K562 (cell line): ENCODE data around the gene NKX1-2. TPM values are rescaled to one million over a fixed set of nuclear protein-coding genes. Genes with fewer than 3 reads are reported as not detected.

ENCODE experiments used
- ATAC-seq: fragments of 200-7000 bp; cut with Tn5 transposase; 3 replicates; pipeline ENCODE4 v1.9.1; 2020; ENCODE audit warnings: moderate library complexity
- BruUV-seq: library from RNA; stranded (reverse); fragments of 400-500 nt; replicated peaks from 2 replicates; lab custom pipeline; 2021; lab: Mats Ljungman, UMichigan
- CTCF ChIA-PET: fragments of 300-600 bp; formaldehyde crosslinking; extraction: SDS; loops from one replicate; lab custom pipeline; 2021; ENCODE audit warnings: low intra/inter-chr PET ratio; lab: Yijun Ruan, JAX
- POLR2A ChIA-PET: fragments of 300-600, 350-650 bp; sonication (Branson Sonifier 250); formaldehyde crosslinking; extraction: SDS; loops from one replicate; lab custom pipeline; 2021; ENCODE audit warnings: antibody characterized with exemption, inconsistent platforms; lab: Yijun Ruan, JAX
- DNase-seq, 4 experiments: peaks; one replicate each; pipeline versions ENCODE4 v3.0.0 to v3.0.0-alpha.2; 2011 to 2018; ENCODE audit warnings: low spot score in 3 of 4, mixed read lengths in 3 of 4; ENCODE audit errors: extremely low read depth in 1 of 4
- FAIRE-seq: peaks from 2 replicates; lab custom pipeline; 2011; peaks lifted over from hg19 to GRCh38; lab: Jason Lieb, UNC
- H2AFZ ChIP-seq: 2 replicates; pipeline ENCODE4 v1.6.0; 2011; ENCODE audit warnings: low read depth, low read length, control low read depth, inconsistent platforms
- H3K27ac ChIP-seq: fragments of 200-600 bp; 3 replicates; pipeline ENCODE4 v1.8.0; 2011; ENCODE audit warnings: low read depth, mild to moderate bottlenecking, control low read depth, inconsistent platforms, low read length, moderate library complexity, mixed read lengths; ENCODE audit errors: extremely low read depth
- H3K27me3 ChIP-seq, 2 experiments: fragments of 300-600 bp in 1 of 2; 2 replicates in 1 of 2; 3 replicates in 1 of 2; pipeline versions ENCODE4 v1.6.0 to v1.8.0; 2011; ENCODE audit warnings: inconsistent platforms in 2 of 2, low read length in 2 of 2, mild to moderate bottlenecking in 1 of 2, mixed read lengths in 1 of 2, moderate library complexity in 1 of 2; ENCODE audit not compliant: control insufficient read depth in 2 of 2, insufficient read depth in 2 of 2
- H3K36me3 ChIP-seq: fragments of 300-600 bp; 3 replicates; pipeline ENCODE4 v1.8.0; 2011; ENCODE audit warnings: mild to moderate bottlenecking, low read length, inconsistent platforms; ENCODE audit not compliant: control insufficient read depth, insufficient read depth
- H3K4me1 ChIP-seq, 2 experiments: fragments of 200-600 bp in 1 of 2; replicated peaks in 1 of 2; 2 replicates in 1 of 2; 3 replicates in 1 of 2; pipeline versions ENCODE4 v1.5.1 to v1.8.0; 2011; ENCODE audit warnings: inconsistent platforms in 2 of 2, low read length in 2 of 2, mild to moderate bottlenecking in 1 of 2, mixed read lengths in 1 of 2, moderate library complexity in 1 of 2; ENCODE audit not compliant: control insufficient read depth in 2 of 2, insufficient read depth in 2 of 2
- H3K4me2 ChIP-seq: 2 replicates; pipeline ENCODE4 v1.6.1; 2011; ENCODE audit warnings: low read length, control low read depth, inconsistent platforms, mixed read lengths; ENCODE audit not compliant: insufficient read depth
- H3K4me3 ChIP-seq: fragments of 200-600 bp; sonication (generic), shearing (Covaris generic); 2 replicates; pipeline ENCODE4 v1.5.1; 2016; ENCODE audit warnings: control low read depth, inconsistent platforms
- H3K79me2 ChIP-seq: fragments of 200-600 bp; 3 replicates; pipeline ENCODE4 v1.8.0; 2011; ENCODE audit warnings: low read length, inconsistent platforms; ENCODE audit not compliant: control insufficient read depth, insufficient read depth
- H3K9ac ChIP-seq, 2 experiments: 2 replicates each; pipeline versions ENCODE4 v1.6.0 to v1.6.1; 2011; ENCODE audit warnings: low read depth in 2 of 2, low read length in 2 of 2, control low read depth in 1 of 2, inconsistent platforms in 1 of 2, mild to moderate bottlenecking in 1 of 2, mixed read lengths in 1 of 2; ENCODE audit not compliant: insufficient read depth in 1 of 2
- H3K9me1 ChIP-seq: one replicate; pipeline ENCODE4 v1.6.0; 2011; ENCODE audit warnings: inconsistent platforms, mild to moderate bottlenecking, low read length, moderate library complexity; ENCODE audit not compliant: control insufficient read depth, insufficient read depth
- H3K9me3 ChIP-seq: replicated peaks from 2 replicates; pipeline ENCODE4 v1.5.1; 2011; ENCODE audit warnings: low read depth, low read length, inconsistent platforms; ENCODE audit not compliant: control insufficient read depth, insufficient read depth
- H4K20me1 ChIP-seq: replicated peaks from 2 replicates; pipeline ENCODE4 v1.6.1; 2011; ENCODE audit warnings: low read length, inconsistent platforms, mixed read lengths; ENCODE audit not compliant: control insufficient read depth, insufficient read depth
- ATF3 ChIP-seq, 2 experiments: fragments of 450-650 bp in 1 of 2; sonication (generic) in 1 of 2; formaldehyde crosslinking in 1 of 2; IDR thresholded peaks in 1 of 2; conservative IDR thresholded peaks in 1 of 2; 2 replicates each; pipeline versions ENCODE4 v1.6.1 to v1.8.1; 2016 to 2023; ENCODE audit warnings: mild to moderate bottlenecking in 2 of 2, moderate library complexity in 2 of 2, inconsistent platforms in 1 of 2, missing genetic modification reagents in 1 of 2
- CHD2 ChIP-seq: IDR thresholded peaks from 2 replicates; pipeline ENCODE4 v1.6.1; 2011; ENCODE audit warnings: low read depth, low read length
- KDM2B ChIP-seq: fragments of 250-450 bp; sonication (Bioruptor Pico); IDR thresholded peaks from 2 replicates; pipeline ENCODE4 v1.8.0; 2021; ENCODE audit warnings: mild to moderate bottlenecking, moderate library complexity
- NFATC3 ChIP-seq: fragments of 450-650 bp; IDR thresholded peaks from 2 replicates; pipeline ENCODE4 v1.6.1; 2017; ENCODE audit warnings: mild to moderate bottlenecking
- NR4A1 ChIP-seq, 2 experiments: fragments of 250-450 bp in 1 of 2; fragments of 450-650 bp in 1 of 2; sonication (Bioruptor Pico) in 1 of 2; IDR thresholded peaks; 2 replicates each; pipeline versions ENCODE4 v1.4.0 to v1.6.1; 2016 to 2020; ENCODE audit warnings: mild to moderate bottlenecking in 2 of 2, missing compliant biosample characterization in 1 of 2, missing genetic modification characterization in 1 of 2, moderate library complexity in 1 of 2
- SRSF3 ChIP-seq: fragments of 200-400 bp; formaldehyde crosslinking; IDR thresholded peaks from 2 replicates; pipeline ENCODE4 v1.6.1; 2016; ENCODE audit warnings: mild to moderate bottlenecking, low read length, moderate library complexity; ENCODE audit not compliant: insufficient read depth
- TBP ChIP-seq: optimal IDR thresholded peaks from 2 replicates; pipeline ENCODE3; 2011; ENCODE audit warnings: low read depth, low read length, improper control_type of control experiment
- ZNF124 ChIP-seq: sonication (generic); formaldehyde crosslinking; IDR thresholded peaks from 2 replicates; pipeline ENCODE4 v1.8.1; 2022; ENCODE audit warnings: missing genetic modification reagents
- WGBS: fragments of 100-300 bp; shearing (Covaris generic); methylation state at CpG from one replicate; pipeline ENCODE4 v1.1.6; 2016; ENCODE audit warnings: low coverage, mixed read lengths; ENCODE audit not compliant: insufficient coverage; ENCODE audit errors: missing lambda C conversion rate; 5-methylcytosine and 5-hydroxymethylcytosine counted together
- in situ Hi-C: fragments of 300-500 bp; cut with MboI; formaldehyde crosslinking; loops from 4 replicates; pipeline ENCODE4 v1.15.0; 2018; ENCODE audit warnings: inconsistent platforms, mixed read lengths
- intact Hi-C: fragments of 100-400 bp; cut with micrococcal nuclease; formaldehyde crosslinking; loops from 2 replicates; pipeline ENCODE4 v1.14.2; 2022
- polyA plus RNA-seq, 8 experiments: library from polyadenylated mRNA; depleted of rRNA in 4 of 8; stranded (reverse) in 5 of 8; unstranded in 3 of 8; fragments of >200 nt; fragmentation: Nextera tagmentation in 2 of 8; fragmentation: Illumina TruSeq in 1 of 8; extraction: Ambion mirVana in 2 of 8; extraction: Trizol in 1 of 8; gene quantifications; 2 replicates each; pipeline versions ENCODE4 v1.2.1 to v1.2.3, GENCODE V29; 2011 to 2014; ENCODE audit warnings: inconsistent platforms in 1 of 8, missing spikeins in 1 of 8
- total RNA-seq, 7 experiments: library from RNA; depleted of rRNA in 6 of 7; stranded (reverse); fragments of >200 nt in 6 of 7; fragmentation: Illumina TruSeq in 2 of 7; extraction: Trizol in 2 of 7; gene quantifications; 2 replicates each; pipeline versions ENCODE4 v1.2.1 to v1.2.3, GENCODE V29; 2011 to 2021; ENCODE audit warnings: low replicate concordance in 1 of 7
- TF ChIP-seq, protein P1 (sequence below): sonication (generic); formaldehyde crosslinking; IDR thresholded peaks from 2 replicates; pipeline ENCODE4 v1.8.1; 2023; ENCODE audit warnings: missing genetic modification reagents, mild to moderate bottlenecking, borderline replicate concordance

The NKX1-2 gene
- total and polyA plus RNA-seq, 9 of the 15 experiments (the other 6 are each of a cell fraction or from before 2014, with no cell fraction given), result not detected

- no peak for TF ChIP-seq ZNF124 (CRISPR knock-in tag)
- TF ChIP-seq, protein P1, sequence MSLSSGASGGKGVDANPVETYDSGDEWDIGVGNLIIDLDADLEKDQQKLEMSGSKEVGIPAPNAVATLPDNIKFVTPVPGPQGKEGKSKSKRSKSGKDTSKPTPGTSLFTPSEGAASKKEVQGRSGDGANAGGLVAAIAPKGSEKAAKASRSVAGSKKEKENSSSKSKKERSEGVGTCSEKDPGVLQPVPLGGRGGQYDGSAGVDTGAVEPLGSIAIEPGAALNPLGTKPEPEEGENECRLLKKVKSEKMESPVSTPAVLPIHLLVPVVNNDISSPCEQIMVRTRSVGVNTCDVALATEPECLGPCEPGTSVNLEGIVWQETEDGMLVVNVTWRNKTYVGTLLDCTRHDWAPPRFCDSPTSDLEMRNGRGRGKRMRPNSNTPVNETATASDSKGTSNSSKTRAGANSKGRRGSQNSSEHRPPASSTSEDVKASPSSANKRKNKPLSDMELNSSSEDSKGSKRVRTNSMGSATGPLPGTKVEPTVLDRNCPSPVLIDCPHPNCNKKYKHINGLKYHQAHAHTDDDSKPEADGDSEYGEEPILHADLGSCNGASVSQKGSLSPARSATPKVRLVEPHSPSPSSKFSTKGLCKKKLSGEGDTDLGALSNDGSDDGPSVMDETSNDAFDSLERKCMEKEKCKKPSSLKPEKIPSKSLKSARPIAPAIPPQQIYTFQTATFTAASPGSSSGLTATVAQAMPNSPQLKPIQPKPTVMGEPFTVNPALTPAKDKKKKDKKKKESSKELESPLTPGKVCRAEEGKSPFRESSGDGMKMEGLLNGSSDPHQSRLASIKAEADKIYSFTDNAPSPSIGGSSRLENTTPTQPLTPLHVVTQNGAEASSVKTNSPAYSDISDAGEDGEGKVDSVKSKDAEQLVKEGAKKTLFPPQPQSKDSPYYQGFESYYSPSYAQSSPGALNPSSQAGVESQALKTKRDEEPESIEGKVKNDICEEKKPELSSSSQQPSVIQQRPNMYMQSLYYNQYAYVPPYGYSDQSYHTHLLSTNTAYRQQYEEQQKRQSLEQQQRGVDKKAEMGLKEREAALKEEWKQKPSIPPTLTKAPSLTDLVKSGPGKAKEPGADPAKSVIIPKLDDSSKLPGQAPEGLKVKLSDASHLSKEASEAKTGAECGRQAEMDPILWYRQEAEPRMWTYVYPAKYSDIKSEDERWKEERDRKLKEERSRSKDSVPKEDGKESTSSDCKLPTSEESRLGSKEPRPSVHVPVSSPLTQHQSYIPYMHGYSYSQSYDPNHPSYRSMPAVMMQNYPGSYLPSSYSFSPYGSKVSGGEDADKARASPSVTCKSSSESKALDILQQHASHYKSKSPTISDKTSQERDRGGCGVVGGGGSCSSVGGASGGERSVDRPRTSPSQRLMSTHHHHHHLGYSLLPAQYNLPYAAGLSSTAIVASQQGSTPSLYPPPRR (CRISPR knock-in tag), result no peak
- no peak for TF ChIP-seq SRSF3
Observed at GRCh38 chr10:124408357-124408756, 41.5 kb downstream of the NKX1-2 start (continued).

DNA sequence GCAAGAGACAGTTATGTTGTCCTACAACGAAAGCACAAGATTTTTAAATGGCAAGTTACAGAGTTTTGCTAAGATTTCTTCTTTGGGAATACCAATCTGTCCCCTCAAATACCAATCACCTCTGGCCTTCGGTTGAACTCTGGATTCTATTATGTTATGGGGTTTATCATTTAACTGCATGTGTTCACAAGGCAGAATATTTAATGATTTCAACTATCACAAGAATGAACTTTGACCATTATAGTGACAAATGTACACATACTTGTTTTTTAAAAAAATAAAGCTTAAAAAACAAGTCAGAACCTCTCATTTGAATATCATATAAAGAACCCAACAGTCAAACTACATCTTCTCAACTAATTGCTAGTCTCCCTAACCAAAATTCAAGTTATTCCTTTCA, 42.4 kb downstream of the NKX1-2 start:
- H3K79me2 ChIP-seq, result peaks cover 33% of the 10 kb centered on the region
- FAIRE-seq (no peak), DNase-seq (no peak), ATAC-seq (no peak)
- H3K4me3 ChIP-seq, result no peak overlapping the region
- in situ Hi-C loops (no loop called here), intact Hi-C loops (no loop called here)
- peaks cover 86% of the 10 kb centered on the region for H3K36me3 ChIP-seq
- BruUV-seq, result TSS peak; percentile 13
- H3K27me3 ChIP-seq, result no peaks in the 10 kb centered on the region
- H3K27ac ChIP-seq, result no peak overlapping the region
- ChIA-PET CTCF (no interaction called here), POLR2A (interaction anchor here (0.7 kb wide), 1 partner anchor 19 kb away, joined by 3 read pairs; no protein-coding TSS in a partner anchor)
- H3K4me1 ChIP-seq, result no peaks in the 10 kb centered on the region; a peak in 2 of 5 replicates
- H3K9me1 ChIP-seq, result no peaks in the 10 kb centered on the region
- H3K9ac ChIP-seq, result no peak overlapping the region
- H3K4me2 ChIP-seq, result no peak overlapping the region
- 92% methylated on average over 2 of the region's 2 CpGs for WGBS
- TF ChIP-seq NFATC3 (no peak), NR4A1 (CRISPR knock-in tag; IDR thresholded peaks at IDR 0.05) (no peak), NR4A1 (tag; IDR thresholded peaks at IDR 0.05) (no peak), CHD2 (no peak), ATF3 (IDR thresholded peaks at IDR 0.05) (no peak), ATF3 (CRISPR knock-in tag; conservative IDR thresholded peaks at IDR 0.05) (no peak), TBP (no peak), KDM2B (CRISPR knock-in tag) (no peak)
- H4K20me1 ChIP-seq, result no peaks in the 10 kb centered on the region; the same call in 1 of the 2 replicates
- no peak overlapping the region for H2AFZ ChIP-seq
- no peaks in the 10 kb centered on the region for H3K9me3 ChIP-seq
